ENCODE measurements around the gene TTC31.

The TTC31 gene

GRCh38 chr2:74505448-74506246 lies 22.8 kb downstream of the TTC31 start:
- peak overlapping the region; percentile 5; the same call in 1 of the 2 replicates for H3K9ac ChIP-seq (ENCODE audit: low read depth, low read length)
- peak overlapping the region; percentile 49 for H3K4me2 ChIP-seq (ENCODE audit: insufficient read depth, low read length)

GRCh38 chr2:74507145-74507925 lies 24.5 kb downstream of the TTC31 start, which contains the start of gene PCGF1:
Gene PCGF1, minus strand, starts transcription at chr2:74507695. Its CDS starts 27 bp downstream, at chr2:74507668.
- Histone ChIP-seq H3K9me3 (ENCODE audit: insufficient read depth, low read length, severe bottlenecking) (no peaks in the 10 kb centered on the region), H3K4me3 (ENCODE audit: low read depth in 1 of 2, low read length in 2 of 2) (peak within 1 kb of the TSS; percentile 37 to 72), H4K20me1 (ENCODE audit: insufficient read depth, low read length) (no peaks in the 10 kb centered on the region), H3K79me2 (ENCODE audit: insufficient read depth, low read length) (peaks cover 14% of the 10 kb centered on the region), H2AFZ (ENCODE audit: low read depth, low read length) (peak within 1 kb of the TSS; percentile 88), H3K36me3 (ENCODE audit: insufficient read depth, low read length) (peaks cover 11% of the 10 kb centered on the region), H3K9ac (ENCODE audit: low read depth, low read length) (peak within 1 kb of the TSS; percentile 69), H3K4me2 (ENCODE audit: insufficient read depth, low read length) (peak within 1 kb of the TSS; percentile 89), H3K27ac (ENCODE audit: low read length) (peak within 1 kb of the TSS; percentile 96), H3K27me3 (ENCODE audit: insufficient read depth, low read length, poor library complexity) (no peaks in the 10 kb centered on the region), H3K4me1 (ENCODE audit: insufficient read depth, low read length) (peaks cover 36% of the 10 kb centered on the region)
- TF ChIP-seq CTCF (IDR thresholded peaks at IDR 0.05; ENCODE audit: borderline replicate concordance, extremely low read depth, low read length, poor library complexity, severe bottlenecking) (peak; percentile 98), EZH2 (IDR thresholded peaks at IDR 0.05; ENCODE audit: borderline replicate concordance, low read depth, low read length, severe bottlenecking) (no peak)
- peak; percentile 99 for DNase-seq
- peak; percentile 89 for ATAC-seq (ENCODE audit: insufficient read depth, low read depth)

More at GRCh38 chr2:74505448-74506246, 22.8 kb downstream of the TTC31 start:
- peaks cover 14% of the 10 kb centered on the region for H3K79me2 ChIP-seq (ENCODE audit: insufficient read depth, low read length)
- peaks cover 36% of the 10 kb centered on the region for H3K4me1 ChIP-seq (ENCODE audit: insufficient read depth, low read length)
- DNase-seq (no peak), ATAC-seq (ENCODE audit: insufficient read depth, low read depth) (no peak)
- H3K36me3 ChIP-seq (ENCODE audit: insufficient read depth, low read length), result peaks cover 11% of the 10 kb centered on the region
- H4K20me1 ChIP-seq (ENCODE audit: insufficient read depth, low read length), result no peaks in the 10 kb centered on the region
- peak overlapping the region in 1 of 2 experiments; percentile 29; a peak in 2 of 4 replicates for H3K4me3 ChIP-seq (ENCODE audit: low read depth in 1 of 2, low read length in 2 of 2)
- no peak overlapping the region for H2AFZ ChIP-seq (ENCODE audit: low read depth, low read length)
- no peaks in the 10 kb centered on the region for H3K9me3 ChIP-seq (ENCODE audit: insufficient read depth, low read length, severe bottlenecking)
- no peak overlapping the region for H3K27ac ChIP-seq (ENCODE audit: low read length)
- no peaks in the 10 kb centered on the region for H3K27me3 ChIP-seq (ENCODE audit: insufficient read depth, low read length, poor library complexity)
- no peak for TF ChIP-seq EZH2 (IDR thresholded peaks at IDR 0.05; ENCODE audit: borderline replicate concordance, low read depth, low read length, severe bottlenecking)
- no peak for TF ChIP-seq CTCF (IDR thresholded peaks at IDR 0.05; ENCODE audit: borderline replicate concordance, extremely low read depth, low read length, poor library complexity, severe bottlenecking)

- peak; percentile 16; the same call in 2 of the 3 replicates for ATAC-seq (ENCODE audit: insufficient read depth, low read depth)
- H3K4me1 ChIP-seq (ENCODE audit: insufficient read depth, low read length), result peaks cover 36% of the 10 kb centered on the region
- H3K27me3 ChIP-seq (ENCODE audit: insufficient read depth, low read length, poor library complexity), result peaks cover 5% of the 10 kb centered on the region
- peak overlapping the region; percentile 88 for H2AFZ ChIP-seq (ENCODE audit: low read depth, low read length)
- H3K4me2 ChIP-seq (ENCODE audit: insufficient read depth, low read length), result peak overlapping the region; percentile 89
- no peaks in the 10 kb centered on the region for H4K20me1 ChIP-seq (ENCODE audit: insufficient read depth, low read length)
- no peaks in the 10 kb centered on the region for H3K9me3 ChIP-seq (ENCODE audit: insufficient read depth, low read length, severe bottlenecking)
- peaks cover 14% of the 10 kb centered on the region for H3K79me2 ChIP-seq (ENCODE audit: insufficient read depth, low read length)
- TF ChIP-seq EZH2 (IDR thresholded peaks at IDR 0.05; ENCODE audit: borderline replicate concordance, low read depth, low read length, severe bottlenecking) (no peak), CTCF (IDR thresholded peaks at IDR 0.05; ENCODE audit: borderline replicate concordance, extremely low read depth, low read length, poor library complexity, severe bottlenecking) (peak; percentile 7)
- H3K36me3 ChIP-seq (ENCODE audit: insufficient read depth, low read length), result peaks cover 11% of the 10 kb centered on the region
- peak overlapping the region; percentile 69 for H3K9ac ChIP-seq (ENCODE audit: low read depth, low read length)
- DNase-seq, result no peak
- peak overlapping the region; percentile 96 for H3K27ac ChIP-seq (ENCODE audit: low read length)
- peak overlapping the region; percentile 37 to 72 for H3K4me3 ChIP-seq (ENCODE audit: low read depth in 1 of 2, low read length in 2 of 2)
Observed at GRCh38 chr2:74507926-74508520, 25.1 kb downstream of the TTC31 start.
